Fibroblast of lung (primary cell): ENCODE results near the gene NUDT14.

Experiments used
- EZH2 ChIP-seq: IDR thresholded peaks from 2 replicates; pipeline ENCODE4 v1.5.1; 2012; ENCODE audit warnings: low read length, control low read depth, mild to moderate bottlenecking; ENCODE audit errors: missing control alignments
- TF ChIP-seq, protein P1 (sequence below), 2 donors: IDR thresholded peaks in 1 of 2; conservative IDR thresholded peaks in 1 of 2; 1 replicate in 1 of 2; 2 replicates in 1 of 2; pipeline ENCODE4 v1.5.1; 2011 to 2012; ENCODE audit warnings: low read length in 2 of 2, control low read depth in 1 of 2, inconsistent platforms in 1 of 2, low read depth in 1 of 2, mild to moderate bottlenecking in 1 of 2

DNA sequence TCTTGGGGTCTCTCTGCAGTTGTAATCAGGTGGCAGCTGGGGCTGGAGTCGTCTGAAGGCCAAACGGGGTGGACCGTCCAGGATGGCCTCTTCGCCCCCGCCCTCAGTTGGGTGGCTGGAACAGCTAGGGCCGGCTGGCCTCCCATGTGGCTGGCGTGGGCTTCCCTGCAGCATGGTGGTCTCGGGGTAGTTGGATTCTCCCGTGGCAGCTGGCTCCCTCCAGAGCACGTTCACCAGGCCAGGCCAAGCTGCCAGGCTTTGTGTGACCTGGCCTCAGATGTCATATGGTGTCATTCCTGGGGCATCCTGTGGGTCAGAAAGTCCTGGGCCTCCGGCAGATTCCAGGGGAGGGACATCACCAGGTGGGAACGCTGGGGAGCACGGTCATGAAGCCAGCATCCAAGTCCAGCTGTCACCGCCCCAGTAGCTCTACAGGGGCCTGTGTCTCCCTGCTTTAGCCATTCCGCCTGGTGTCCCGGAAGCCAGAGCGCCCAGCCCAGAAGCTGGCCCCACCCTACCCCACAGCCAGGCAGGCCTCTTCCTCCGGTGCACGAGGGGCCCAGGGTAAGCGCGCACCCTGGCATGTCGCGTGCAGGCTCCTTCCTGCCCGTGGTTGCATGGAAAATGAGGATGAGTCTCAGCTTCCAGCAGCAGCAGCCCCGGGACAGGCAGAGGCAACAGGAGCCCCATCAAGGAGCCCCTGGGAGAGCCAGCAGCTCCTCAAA is 1.3 kb upstream of the NUDT14 start:
- TF ChIP-seq, protein P1, sequence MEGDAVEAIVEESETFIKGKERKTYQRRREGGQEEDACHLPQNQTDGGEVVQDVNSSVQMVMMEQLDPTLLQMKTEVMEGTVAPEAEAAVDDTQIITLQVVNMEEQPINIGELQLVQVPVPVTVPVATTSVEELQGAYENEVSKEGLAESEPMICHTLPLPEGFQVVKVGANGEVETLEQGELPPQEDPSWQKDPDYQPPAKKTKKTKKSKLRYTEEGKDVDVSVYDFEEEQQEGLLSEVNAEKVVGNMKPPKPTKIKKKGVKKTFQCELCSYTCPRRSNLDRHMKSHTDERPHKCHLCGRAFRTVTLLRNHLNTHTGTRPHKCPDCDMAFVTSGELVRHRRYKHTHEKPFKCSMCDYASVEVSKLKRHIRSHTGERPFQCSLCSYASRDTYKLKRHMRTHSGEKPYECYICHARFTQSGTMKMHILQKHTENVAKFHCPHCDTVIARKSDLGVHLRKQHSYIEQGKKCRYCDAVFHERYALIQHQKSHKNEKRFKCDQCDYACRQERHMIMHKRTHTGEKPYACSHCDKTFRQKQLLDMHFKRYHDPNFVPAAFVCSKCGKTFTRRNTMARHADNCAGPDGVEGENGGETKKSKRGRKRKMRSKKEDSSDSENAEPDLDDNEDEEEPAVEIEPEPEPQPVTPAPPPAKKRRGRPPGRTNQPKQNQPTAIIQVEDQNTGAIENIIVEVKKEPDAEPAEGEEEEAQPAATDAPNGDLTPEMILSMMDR (conservative IDR thresholded peaks at IDR 0.05 in 1 of 2, IDR thresholded peaks at IDR 0.05 in 1 of 2; ENCODE audit: low read depth in 1 of 2, low read length in 2 of 2) = no peak
- no peak for TF ChIP-seq EZH2
